GM19452 (cell line): ENCODE measurements around the gene NBDY.
A peak's percentile ranks its signal among the peaks of the same experiment; 100 is the strongest.
"Not testable (repeated sequence)": the region's sequence is repeated elsewhere in the genome, so short reads cannot be mapped to it uniquely, and the experiment has no call there.

Experiments used
- ATAC-seq: cut with Tn5 transposase; IDR thresholded peaks from one replicate; pipeline ENCODE4 v1.9.1; 2021; ENCODE audit not compliant: unreplicated experiment

Gene NBDY

GRCh38 chrX:56798866-56799758 is 70.1 kb downstream of the NBDY start:
- ATAC-seq: no peak

GRCh38 chrX:56800307-56800706 is 71.3 kb downstream of the NBDY start:
- no peak for ATAC-seq

- peak; percentile 71 for ATAC-seq
Observed at GRCh38 chrX:56800801-56801200, 71.8 kb downstream of the NBDY start.

- no peak for ATAC-seq
Observed at GRCh38 chrX:56802428-56802827, 73.4 kb downstream of the NBDY start.

GRCh38 chrX:56802921-56803849 is 74.1 kb downstream of the NBDY start:
- ATAC-seq: no peak

- ATAC-seq: no peak
Observed at GRCh38 chrX:56803850-56804681, 75.0 kb downstream of the NBDY start.

- ATAC-seq: no peak
Observed at GRCh38 chrX:56804867-56805266, 75.8 kb downstream of the NBDY start.

- no peak for ATAC-seq
Observed at GRCh38 chrX:56805399-56805798, 76.4 kb downstream of the NBDY start.

GRCh38 chrX:56806176-56806575 is 77.1 kb downstream of the NBDY start:
- ATAC-seq: not testable (repeated sequence)

GRCh38 chrX:56811599-56811998 is 82.6 kb downstream of the NBDY start:
- ATAC-seq: no peak

- ATAC-seq: peak; percentile 87
Observed at GRCh38 chrX:56812515-56813105, 83.6 kb downstream of the NBDY start.

GRCh38 chrX:56813318-56813837 is 84.3 kb downstream of the NBDY start:
- peak; percentile 48 for ATAC-seq

GRCh38 chrX:56817179-56817578 is 88.1 kb downstream of the NBDY start:
- ATAC-seq: no peak

GRCh38 chrX:56826020-56826419 is 97.0 kb downstream of the NBDY start:
- no peak for ATAC-seq

- ATAC-seq: no peak
Observed at GRCh38 chrX:56833626-56834025, 104.6 kb downstream of the NBDY start.

GRCh38 chrX:56853436-56853835 is 124.4 kb downstream of the NBDY start:
- ATAC-seq: no peak

- no peak for ATAC-seq
Observed at GRCh38 chrX:56857042-56857441, 128.0 kb downstream of the NBDY start.

GRCh38 chrX:56860888-56861287 is 131.8 kb downstream of the NBDY start:
- ATAC-seq: no peak
